GM12878 (cell line): ENCODE measurements around the gene LDLR. TPM values are rescaled to one million over a fixed set of nuclear protein-coding genes. Genes with fewer than 3 reads are reported as not detected.

Source experiments
- ATF7 ChIP-seq: fragments of 450-650 bp; IDR thresholded peaks from 2 replicates; pipeline ENCODE4 v1.6.1; 2016; ENCODE audit warnings: low read depth, mild to moderate bottlenecking
- CHD1 ChIP-seq: IDR thresholded peaks from 2 replicates; pipeline ENCODE4 v1.6.1; 2012; ENCODE audit warnings: low read depth, low read length, improper control_type of control experiment
- CTCF ChIP-seq, 3 experiments: IDR thresholded peaks in 2 of 3; conservative IDR thresholded peaks in 1 of 3; 2 replicates each; pipeline ENCODE4 v1.5.1; 2011; ENCODE audit warnings: low read depth in 3 of 3, low read length in 3 of 3, mild to moderate bottlenecking in 3 of 3, control low read depth in 2 of 3, moderate library complexity in 2 of 3, inconsistent platforms in 1 of 3, mixed read lengths in 1 of 3; ENCODE audit not compliant: control insufficient read depth in 2 of 3, insufficient read depth in 1 of 3; ENCODE audit errors: extremely low read depth in 1 of 3
- KDM1A ChIP-seq: fragments of 200-600 bp; sonication (generic); IDR thresholded peaks from 2 replicates; pipeline ENCODE4 v1.6.1; 2016; ENCODE audit warnings: borderline replicate concordance
- MEF2B ChIP-seq: fragments of 450-650 bp; IDR thresholded peaks from 2 replicates; pipeline ENCODE4 v1.6.1; 2018; ENCODE audit warnings: mild to moderate bottlenecking, moderate library complexity; ENCODE audit not compliant: partially characterized antibody, poor library complexity, severe bottlenecking
- NFYB ChIP-seq: IDR thresholded peaks from 2 replicates; pipeline ENCODE4 v1.6.1; 2011; ENCODE audit warnings: low read depth, mild to moderate bottlenecking, low read length, improper control_type of control experiment, moderate library complexity; ENCODE audit not compliant: insufficient read depth
- PAX8 ChIP-seq: fragments of 450-650 bp; IDR thresholded peaks from 2 replicates; pipeline ENCODE4 v1.6.1; 2017; ENCODE audit warnings: mild to moderate bottlenecking, moderate library complexity
- PKNOX1 ChIP-seq: fragments of 450-650 bp; IDR thresholded peaks from 2 replicates; pipeline ENCODE4 v1.6.1; 2016; ENCODE audit warnings: mild to moderate bottlenecking
- RELB ChIP-seq: fragments of 450-650 bp; IDR thresholded peaks from 2 replicates; pipeline ENCODE4 v1.6.1; 2017; ENCODE audit warnings: low read depth, mild to moderate bottlenecking, moderate library complexity
- RUNX3 ChIP-seq: IDR thresholded peaks from 2 replicates; pipeline ENCODE4 v1.6.1; 2012; ENCODE audit warnings: low read length, inconsistent platforms
- ZNF274 ChIP-seq: IDR thresholded peaks from one replicate; pipeline ENCODE4 v1.8.0; 2011; ENCODE audit not compliant: insufficient read length, insufficient read depth
- ZNF687 ChIP-seq: fragments of 450-650 bp; IDR thresholded peaks from 2 replicates; pipeline ENCODE4 v1.6.1; 2017; ENCODE audit warnings: mild to moderate bottlenecking, moderate library complexity
- polyA plus RNA-seq, 11 experiments: library from polyadenylated mRNA; depleted of rRNA in 4 of 11; unstranded in 6 of 11; stranded (reverse) in 5 of 11; fragments of >200 nt; fragmentation: Nextera tagmentation in 4 of 11; fragmentation: Illumina TruSeq in 1 of 11; extraction: Ambion mirVana in 4 of 11; extraction: Trizol in 1 of 11; gene quantifications; 1 replicate in 1 of 11; 2 replicates in 10 of 11; pipeline versions ENCODE4 v1.2.1 to v1.2.3, GENCODE V29; 2011 to 2016; ENCODE audit warnings: inconsistent platforms in 2 of 11, missing spikeins in 2 of 11, low read depth in 1 of 11
- total RNA-seq, 4 experiments: library from RNA; depleted of rRNA in 3 of 4; stranded (reverse); fragments of >200 nt in 3 of 4; fragmentation: Illumina TruSeq in 1 of 4; extraction: Trizol in 1 of 4; gene quantifications; 2 replicates each; pipeline versions ENCODE4 v1.2.1 to v1.2.3, GENCODE V29; 2013 to 2021
- TF ChIP-seq, protein P1 (sequence below): fragments of 450-650 bp; conservative IDR thresholded peaks from 2 replicates; pipeline ENCODE4 v1.6.1; 2017; ENCODE audit warnings: mild to moderate bottlenecking, moderate library complexity

The LDLR gene
- total and polyA plus RNA-seq, 10 of the 15 experiments (the other 5 are each of a cell fraction or from before 2014, with no cell fraction given): 11.3 to 59.2 (median 27.3) TPM

DNA sequence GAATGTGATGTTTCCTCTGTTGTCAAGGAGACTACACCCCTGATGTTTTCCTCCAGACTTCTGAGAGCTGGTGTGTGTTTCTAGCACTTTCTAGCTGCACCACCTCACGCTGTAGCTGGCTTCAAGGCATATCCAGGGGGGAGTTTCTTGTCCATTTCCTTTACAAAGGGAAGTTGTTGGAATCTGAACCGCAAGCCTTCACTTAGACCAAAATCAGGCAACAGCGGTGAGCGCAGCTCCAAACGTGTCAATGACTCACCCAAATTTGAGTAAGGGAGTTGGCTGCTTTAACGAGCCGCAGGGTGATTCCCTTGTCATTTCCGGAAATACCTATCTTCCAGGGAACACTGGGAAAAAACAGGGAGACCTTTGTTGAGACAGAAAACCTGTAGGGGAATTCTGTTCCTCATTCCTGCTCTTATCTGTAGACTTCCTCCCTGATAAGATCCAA, 2.5 kb downstream of the LDLR start (continued):
- TF ChIP-seq, protein P1, sequence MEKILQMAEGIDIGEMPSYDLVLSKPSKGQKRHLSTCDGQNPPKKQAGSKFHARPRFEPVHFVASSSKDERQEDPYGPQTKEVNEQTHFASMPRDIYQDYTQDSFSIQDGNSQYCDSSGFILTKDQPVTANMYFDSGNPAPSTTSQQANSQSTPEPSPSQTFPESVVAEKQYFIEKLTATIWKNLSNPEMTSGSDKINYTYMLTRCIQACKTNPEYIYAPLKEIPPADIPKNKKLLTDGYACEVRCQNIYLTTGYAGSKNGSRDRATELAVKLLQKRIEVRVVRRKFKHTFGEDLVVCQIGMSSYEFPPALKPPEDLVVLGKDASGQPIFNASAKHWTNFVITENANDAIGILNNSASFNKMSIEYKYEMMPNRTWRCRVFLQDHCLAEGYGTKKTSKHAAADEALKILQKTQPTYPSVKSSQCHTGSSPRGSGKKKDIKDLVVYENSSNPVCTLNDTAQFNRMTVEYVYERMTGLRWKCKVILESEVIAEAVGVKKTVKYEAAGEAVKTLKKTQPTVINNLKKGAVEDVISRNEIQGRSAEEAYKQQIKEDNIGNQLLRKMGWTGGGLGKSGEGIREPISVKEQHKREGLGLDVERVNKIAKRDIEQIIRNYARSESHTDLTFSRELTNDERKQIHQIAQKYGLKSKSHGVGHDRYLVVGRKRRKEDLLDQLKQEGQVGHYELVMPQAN: 0 out of 2 replicates have a peak, but pooled peaks have one; percentile 31
- TF ChIP-seq RUNX3 (peak; percentile 44; the same call in 1 of the 2 replicates), PAX8 (no peak), CHD1 (no peak), RELB (peak; percentile 65; the same call in 1 of the 2 replicates), CTCF (IDR thresholded peaks at IDR 0.05 in 2 of 3, conservative IDR thresholded peaks at IDR 0.05 in 1 of 3; ENCODE audit: control insufficient read depth in 2 of 3, extremely low read depth in 1 of 3, insufficient read depth in 1 of 3, low read depth in 3 of 3, low read length in 3 of 3) (no peak), PKNOX1 (no peak), ZNF274 (no peak), ZNF687 (0 out of 2 replicates have a peak, but pooled peaks have one; percentile 27), KDM1A (no peak), ATF7 (no peak), NFYB (no peak), MEF2B (no peak)
- TF ChIP-seq, all 136 proteins: peak for 12
